Left lung (tissue), 10 donors: Measurements from ENCODE around the gene NBAS. TPM values are rescaled to one million over a fixed set of nuclear protein-coding genes. Genes with fewer than 3 reads are reported as not detected.
A peak's percentile ranks its signal among the peaks of the same experiment; 100 is the strongest.

Experiments
- ATAC-seq: fragments of 200-7000 bp; cut with Tn5 transposase; one replicate; pipeline ENCODE4 v1.9.1; 2020; ENCODE audit warnings: moderate library complexity
- DNase-seq, 4 donors: peaks; one replicate each; pipeline ENCODE4 v3.0.0-alpha.2; 2013 to 2020
- H3K27ac ChIP-seq, 2 donors: fragments of 200-600 bp; sonication (generic) in 1 of 2; one replicate each; pipeline versions ENCODE4 v1.5.0 to v1.8.0; 2020 to 2021
- H3K27me3 ChIP-seq, 2 donors: fragments of 200-600 bp; sonication (generic) in 1 of 2; one replicate each; pipeline versions ENCODE4 v1.5.0 to v1.8.0; 2020 to 2021
- H3K36me3 ChIP-seq, 2 donors: fragments of 200-600 bp; sonication (generic) in 1 of 2; one replicate each; pipeline versions ENCODE4 v1.5.0 to v1.8.0; 2020 to 2021
- H3K4me1 ChIP-seq, 2 donors: fragments of 200-600 bp; one replicate each; pipeline ENCODE4 v1.8.0; 2021
- H3K4me3 ChIP-seq, 2 donors: fragments of 200-600 bp; sonication (generic) in 1 of 2; one replicate each; pipeline versions ENCODE4 v1.5.0 to v1.8.0; 2020 to 2021; ENCODE audit warnings: mild to moderate bottlenecking in 1 of 2
- H3K9me3 ChIP-seq, 2 donors: fragments of 200-600 bp; sonication (generic) in 1 of 2; one replicate each; pipeline versions ENCODE4 v1.5.0 to v1.8.0; 2020 to 2021
- intact Hi-C, 2 donors: fragments of 100-400 bp; cut with DNase I; formaldehyde crosslinking; loops; one replicate each; pipeline versions ENCODE4 v1.11.2 to v1.14.2; 2022
- polyA plus RNA-seq, 6 donors: library from polyadenylated mRNA; unstranded; fragments of 120-200 nt; gene quantifications; one replicate each; pipeline ENCODE4 v1.2.1, GENCODE V29; 2013; ENCODE audit not compliant: insufficient read length in 6 of 6
- total RNA-seq, 2 donors: library from RNA; stranded (reverse); fragmentation: NEBNext Ultra II Directional; extraction: Animal tissue kit (Norgen Biotek cat#: 25700); gene quantifications; one replicate each; pipeline ENCODE4 v1.2.1, GENCODE V29; 2021
- TF ChIP-seq, protein P1 (sequence below), 2 donors: fragments of 200-600 bp; sonication (generic) in 1 of 2; IDR thresholded peaks; one replicate each; pipeline versions ENCODE4 v1.5.0 to v1.8.0; 2021; ENCODE audit warnings: antibody characterized with exemption in 2 of 2
- donor health status: DM: no; HTN: yes; CAD: no.
- donor health status: DM: no; HTN: no; CAD: no.

Gene NBAS
- total and polyA plus RNA-seq, 8 donors: 36.6 to 57.4 (median 46.3) TPM

DNA sequence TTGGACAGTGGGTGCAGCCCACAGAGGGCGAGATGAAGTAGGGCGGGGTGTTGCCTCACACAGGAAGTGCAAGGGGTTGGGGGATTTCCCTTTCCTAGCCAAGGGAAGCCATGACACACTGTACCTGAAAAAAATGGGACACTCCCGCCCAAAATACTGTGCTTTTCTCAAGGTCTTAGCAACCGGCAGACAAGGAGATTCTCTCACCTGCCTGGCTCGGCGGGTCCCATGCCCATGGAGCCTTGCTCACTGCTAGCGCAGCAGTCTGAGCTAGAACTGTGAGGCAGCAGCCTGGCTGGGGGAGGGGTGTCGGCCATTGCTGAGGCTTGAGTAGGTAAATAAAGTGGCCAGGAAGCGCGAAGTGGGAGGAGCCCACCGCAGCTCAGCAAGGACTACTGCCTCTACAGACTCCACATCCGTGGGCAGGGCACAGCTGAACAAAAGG is 244.7 kb downstream of the NBAS start:
- TF ChIP-seq, protein P1, sequence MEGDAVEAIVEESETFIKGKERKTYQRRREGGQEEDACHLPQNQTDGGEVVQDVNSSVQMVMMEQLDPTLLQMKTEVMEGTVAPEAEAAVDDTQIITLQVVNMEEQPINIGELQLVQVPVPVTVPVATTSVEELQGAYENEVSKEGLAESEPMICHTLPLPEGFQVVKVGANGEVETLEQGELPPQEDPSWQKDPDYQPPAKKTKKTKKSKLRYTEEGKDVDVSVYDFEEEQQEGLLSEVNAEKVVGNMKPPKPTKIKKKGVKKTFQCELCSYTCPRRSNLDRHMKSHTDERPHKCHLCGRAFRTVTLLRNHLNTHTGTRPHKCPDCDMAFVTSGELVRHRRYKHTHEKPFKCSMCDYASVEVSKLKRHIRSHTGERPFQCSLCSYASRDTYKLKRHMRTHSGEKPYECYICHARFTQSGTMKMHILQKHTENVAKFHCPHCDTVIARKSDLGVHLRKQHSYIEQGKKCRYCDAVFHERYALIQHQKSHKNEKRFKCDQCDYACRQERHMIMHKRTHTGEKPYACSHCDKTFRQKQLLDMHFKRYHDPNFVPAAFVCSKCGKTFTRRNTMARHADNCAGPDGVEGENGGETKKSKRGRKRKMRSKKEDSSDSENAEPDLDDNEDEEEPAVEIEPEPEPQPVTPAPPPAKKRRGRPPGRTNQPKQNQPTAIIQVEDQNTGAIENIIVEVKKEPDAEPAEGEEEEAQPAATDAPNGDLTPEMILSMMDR (IDR thresholded peaks at IDR 0.05): no peak

DNA sequence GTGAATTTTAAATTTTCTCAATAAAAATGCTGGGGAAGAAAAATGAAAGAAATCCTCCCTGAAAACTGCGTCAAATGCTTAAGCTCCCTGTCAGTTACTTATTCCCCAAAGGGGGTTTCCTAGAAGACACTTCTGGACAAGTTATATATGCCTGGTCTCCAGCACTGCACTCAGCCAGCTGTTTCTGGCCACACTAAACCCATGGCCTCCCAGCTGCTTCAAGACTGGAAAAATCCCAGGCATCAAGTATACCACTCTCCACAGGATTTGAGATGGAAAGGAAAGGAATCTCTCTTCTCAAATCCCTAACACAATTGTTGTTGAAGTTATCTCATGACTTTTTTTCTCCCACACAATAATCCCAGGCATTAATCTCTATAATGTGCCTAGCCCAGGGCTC is 245.7 kb downstream of the NBAS start:
- TF ChIP-seq, protein P1 (IDR thresholded peaks at IDR 0.05): no peak
- intact Hi-C loops: no loop called here
- H3K4me1 ChIP-seq: no peaks in the 10 kb centered on the region
- H3K27ac ChIP-seq: no peak overlapping the region
- H3K27me3 ChIP-seq: no peaks in the 10 kb centered on the region
- no peak overlapping the region for H3K4me3 ChIP-seq
- H3K9me3 ChIP-seq: peaks cover 0 to 15% of the 10 kb centered on the region in 2 donors
- H3K36me3 ChIP-seq: peaks cover 0 to 17% of the 10 kb centered on the region in 2 donors
- ATAC-seq (no peak), DNase-seq (no peak)

More for the DNA sequence above, 244.7 kb downstream of the NBAS start:
- Histone ChIP-seq H3K27ac (no peak overlapping the region), H3K4me1 (no peaks in the 10 kb centered on the region), H3K27me3 (no peaks in the 10 kb centered on the region), H3K4me3 (no peak overlapping the region), H3K9me3 (peaks cover 0 to 19% of the 10 kb centered on the region in 2 donors), H3K36me3 (peaks cover 0 to 17% of the 10 kb centered on the region in 2 donors)
- DNase-seq (peak in 1 of 4 donors; percentile 72), ATAC-seq (no peak)
- intact Hi-C loops: no loop called here

DNA sequence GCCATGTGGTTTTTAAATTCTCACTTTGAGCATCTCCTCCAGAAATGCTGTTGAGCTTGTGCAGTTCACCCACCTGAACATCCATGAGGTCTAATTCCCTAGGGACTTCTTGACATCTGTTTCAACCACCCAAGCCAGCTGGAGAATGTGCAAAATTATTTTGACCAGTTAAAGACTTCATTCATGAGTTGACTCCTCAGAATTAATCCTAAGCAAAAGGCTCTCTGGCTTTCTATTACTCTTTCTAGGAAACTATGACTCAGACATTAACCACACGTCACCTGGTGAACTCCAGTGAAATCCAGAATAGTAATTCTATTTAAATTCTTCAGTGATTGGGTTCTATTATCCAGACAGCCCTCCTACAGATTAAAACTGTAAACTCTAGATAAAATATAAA is 247.5 kb downstream of the NBAS start:
- ATAC-seq: no peak
- intact Hi-C loops: no loop called here
- no peak for DNase-seq
- H3K4me3 ChIP-seq: no peak overlapping the region
- H3K9me3 ChIP-seq: peaks cover 0 to 5% of the 10 kb centered on the region in 2 donors
- H3K4me1 ChIP-seq: no peaks in the 10 kb centered on the region
- H3K36me3 ChIP-seq: peaks cover 0 to 17% of the 10 kb centered on the region in 2 donors
- no peak overlapping the region for H3K27ac ChIP-seq
- H3K27me3 ChIP-seq: no peaks in the 10 kb centered on the region
- TF ChIP-seq, protein P1 (IDR thresholded peaks at IDR 0.05): no peak

DNA sequence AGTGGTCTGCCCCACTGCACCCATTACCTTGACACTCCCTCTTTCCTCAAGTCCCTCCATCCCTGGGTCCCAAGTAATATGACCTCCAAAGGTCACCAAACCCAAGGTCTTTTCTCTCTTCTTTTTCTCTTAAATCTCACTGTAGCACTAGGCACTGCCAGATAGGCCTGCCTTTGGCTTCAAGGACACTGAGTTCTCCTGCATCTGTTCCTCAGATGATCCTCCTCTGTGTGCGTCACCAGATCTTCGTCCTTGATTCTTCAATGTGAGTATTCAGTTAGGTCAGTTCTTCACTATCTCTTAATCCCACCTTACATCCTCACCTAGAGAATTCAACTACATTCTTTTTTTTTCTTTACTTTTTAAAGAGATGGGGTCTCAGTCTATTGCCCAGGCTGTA is 249.2 kb downstream of the NBAS start:
- Histone ChIP-seq H3K4me1 (no peaks in the 10 kb centered on the region), H3K9me3 (no peaks in the 10 kb centered on the region), H3K4me3 (no peak overlapping the region), H3K36me3 (peaks cover 0 to 14% of the 10 kb centered on the region in 2 donors), H3K27ac (no peak overlapping the region), H3K27me3 (no peaks in the 10 kb centered on the region)
- no peak for DNase-seq
- ATAC-seq: no peak
- TF ChIP-seq, protein P1 (IDR thresholded peaks at IDR 0.05): no peak
- intact Hi-C loops: no loop called here

DNA sequence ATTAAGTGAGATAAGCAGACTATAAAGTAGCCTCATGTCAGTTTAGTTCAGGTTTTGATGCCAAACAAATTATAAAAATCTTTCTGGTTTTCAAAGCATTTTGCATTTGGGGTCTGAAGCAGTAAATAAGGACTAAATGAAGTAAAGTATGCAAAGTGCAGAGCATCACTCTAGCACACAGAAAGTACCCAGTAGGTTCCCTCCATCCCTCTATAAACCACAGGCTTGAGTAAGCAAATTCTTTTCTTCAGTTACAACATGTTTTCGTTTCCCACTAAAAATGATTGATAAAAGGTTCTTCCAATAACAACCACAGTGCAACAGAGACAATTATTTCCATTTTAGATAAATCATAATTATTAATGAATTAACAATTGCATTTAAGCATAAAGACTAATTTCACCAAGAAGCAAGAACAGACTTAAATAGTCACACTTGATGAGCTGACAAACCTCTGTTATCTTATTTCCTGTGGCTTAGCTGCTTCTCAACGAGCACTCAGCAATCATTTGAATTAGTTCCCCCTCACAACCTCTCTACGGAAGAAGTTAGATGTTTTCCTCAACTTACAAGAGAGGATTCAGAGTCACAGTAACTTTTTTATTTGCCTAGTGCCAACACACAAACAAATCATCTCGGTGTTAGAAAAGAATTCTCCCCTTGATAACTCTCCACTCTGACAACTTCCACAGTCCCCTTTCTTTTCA is 249.8 kb downstream of the NBAS start:
- Histone ChIP-seq H3K27ac (no peak overlapping the region), H3K36me3 (peaks cover 0 to 11% of the 10 kb centered on the region in 2 donors), H3K4me3 (no peak overlapping the region), H3K4me1 (no peaks in the 10 kb centered on the region), H3K27me3 (no peaks in the 10 kb centered on the region), H3K9me3 (no peaks in the 10 kb centered on the region)
- TF ChIP-seq, protein P1 (IDR thresholded peaks at IDR 0.05): no peak
- intact Hi-C loops: no loop called here
- ATAC-seq: no peak
- no peak for DNase-seq
